Lower lobe of right lung (tissue), 2 donors: ENCODE results near the gene SPOCD1. TPM values are rescaled to one million over a fixed set of nuclear protein-coding genes. Genes with fewer than 3 reads are reported as not detected.

ENCODE experiments used
- ATAC-seq, 2 donors: fragments of 200-7000 bp; cut with Tn5 transposase; one replicate each; pipeline ENCODE4 v1.9.1; 2020 to 2022; ENCODE audit warnings: mild to moderate bottlenecking in 2 of 2, moderate library complexity in 2 of 2
- DNase-seq: peaks from one replicate; pipeline ENCODE4 v3.0.0-alpha.2; 2020
- H3K27ac ChIP-seq: fragments of 200-600 bp; one replicate; pipeline ENCODE4 v1.8.0; 2022
- H3K27me3 ChIP-seq: fragments of 200-600 bp; one replicate; pipeline ENCODE4 v1.8.0; 2022; ENCODE audit warnings: low read depth
- H3K36me3 ChIP-seq: fragments of 200-600 bp; one replicate; pipeline ENCODE4 v1.8.0; 2022; ENCODE audit warnings: mild to moderate bottlenecking
- H3K4me1 ChIP-seq: fragments of 200-600 bp; one replicate; pipeline ENCODE4 v1.8.0; 2022
- H3K4me3 ChIP-seq: fragments of 200-600 bp; one replicate; pipeline ENCODE4 v1.8.0; 2022; ENCODE audit warnings: mild to moderate bottlenecking
- H3K9me3 ChIP-seq: fragments of 200-600 bp; one replicate; pipeline ENCODE4 v1.8.0; 2022
- CTCF ChIP-seq: fragments of 200-600 bp; IDR thresholded peaks from one replicate; pipeline ENCODE4 v1.8.0; 2022; ENCODE audit warnings: antibody characterized with exemption, mild to moderate bottlenecking
- intact Hi-C: fragments of 100-400 bp; cut with DNase I; formaldehyde crosslinking; loops from one replicate; pipeline ENCODE4 v1.11.0; 2022
- total RNA-seq: library from RNA; stranded (reverse); fragmentation: NEBNext Ultra II Directional; extraction: Animal tissue kit (Norgen Biotek cat#: 25700); gene quantifications from one replicate; pipeline ENCODE4 v1.2.1, GENCODE V29; 2021
- donor health status: DM: no; HTN: yes; CAD: no; lungs with severe emphysema.

SPOCD1 gene
- total RNA-seq, 1 donor from 2014 or later: 21.6 TPM

GRCh38 chr1:31796707-31797106, 19.1 kb downstream of the SPOCD1 start:
- H3K27ac ChIP-seq: no peak overlapping the region
- peak; percentile 4 for DNase-seq
- no peaks in the 10 kb centered on the region for H3K36me3 ChIP-seq
- no peaks in the 10 kb centered on the region for H3K4me1 ChIP-seq
- no peak for TF ChIP-seq CTCF
- peaks cover 4% of the 10 kb centered on the region for H3K27me3 ChIP-seq
- H3K4me3 ChIP-seq: no peak overlapping the region
- intact Hi-C loops: no loop called here
- ATAC-seq: no peak
- no peaks in the 10 kb centered on the region for H3K9me3 ChIP-seq

DNA sequence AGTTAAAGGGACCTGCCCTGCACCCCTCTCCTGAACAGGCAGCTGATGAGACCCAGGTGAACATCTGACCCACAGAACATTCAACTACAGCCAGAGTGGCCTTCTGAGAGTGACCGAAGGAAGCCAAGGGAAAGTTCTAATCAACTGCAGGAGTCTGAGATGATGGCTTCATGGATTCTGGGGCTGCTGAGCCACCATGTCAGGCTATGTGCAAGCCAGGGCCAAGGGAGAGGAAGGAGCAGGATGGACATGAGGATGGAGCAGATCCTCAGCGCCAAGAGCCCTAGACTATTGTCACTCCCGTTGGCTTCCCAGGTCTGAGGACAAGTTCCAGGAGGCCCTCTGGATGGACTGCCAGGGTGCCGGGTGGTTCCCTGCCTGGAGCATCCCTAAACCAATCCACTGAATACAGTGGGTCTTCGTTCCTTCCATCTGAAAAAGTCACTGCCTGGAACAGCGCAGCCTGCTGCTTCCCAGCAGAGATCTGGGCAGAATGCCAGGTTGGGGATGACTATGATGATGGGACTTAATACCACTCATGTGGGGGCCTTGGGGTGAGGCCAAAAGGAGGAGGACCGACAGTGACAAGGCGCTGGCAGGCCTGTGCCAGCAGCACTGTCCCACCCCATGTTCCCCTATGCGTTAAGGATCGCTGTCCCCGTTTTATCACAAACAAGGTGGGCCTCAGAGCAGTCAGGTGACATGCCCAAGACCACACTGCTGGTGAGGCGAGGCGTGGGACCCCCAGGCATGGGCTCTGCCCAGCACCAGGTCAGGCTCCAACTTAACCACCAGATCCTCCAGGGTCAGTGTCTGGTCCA, 19.8 kb downstream of the SPOCD1 start:
- Histone ChIP-seq H3K4me3 (no peak overlapping the region), H3K27ac (no peak overlapping the region), H3K36me3 (no peaks in the 10 kb centered on the region), H3K4me1 (no peaks in the 10 kb centered on the region), H3K27me3 (peaks cover 4% of the 10 kb centered on the region), H3K9me3 (no peaks in the 10 kb centered on the region)
- intact Hi-C loops: no loop called here
- TF ChIP-seq CTCF: no peak
- ATAC-seq (no peak), DNase-seq (peak; percentile 33)

DNA sequence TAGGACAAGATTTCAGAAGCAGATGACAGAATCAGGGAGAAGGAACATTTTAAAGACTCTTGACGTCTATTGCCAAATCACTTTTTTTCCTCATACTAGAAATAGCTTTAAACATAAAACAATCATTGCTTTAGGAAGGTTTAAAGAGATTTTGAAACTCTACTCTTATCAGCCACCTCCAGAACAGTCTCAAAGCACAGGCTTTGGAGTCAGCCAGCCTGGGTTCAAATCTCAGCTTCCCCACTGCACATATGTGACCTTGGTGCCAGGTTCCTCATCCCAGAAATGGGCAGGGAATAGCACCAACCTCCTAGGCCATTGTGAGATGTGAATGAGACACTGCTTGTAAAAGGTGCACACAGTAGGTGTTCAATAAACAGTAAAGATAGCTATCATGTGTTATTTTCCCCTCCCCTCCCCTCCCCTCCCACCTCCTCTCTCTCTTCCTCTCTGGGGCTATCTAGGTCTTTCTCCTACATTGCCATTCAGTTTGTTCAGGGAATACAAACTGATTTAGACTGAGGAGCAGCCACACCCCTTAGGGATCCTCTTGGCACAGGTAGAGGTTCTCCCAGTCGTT, 20.6 kb downstream of the SPOCD1 start:
- Histone ChIP-seq H3K27ac (no peak overlapping the region), H3K4me1 (no peaks in the 10 kb centered on the region), H3K36me3 (no peaks in the 10 kb centered on the region), H3K4me3 (no peak overlapping the region), H3K9me3 (no peaks in the 10 kb centered on the region), H3K27me3 (peaks cover 4% of the 10 kb centered on the region)
- TF ChIP-seq CTCF: no peak
- intact Hi-C loops: no loop called here
- DNase-seq: no peak
- ATAC-seq: no peak

GRCh38 chr1:31793586-31794285, 22.1 kb downstream of the SPOCD1 start:
- intact Hi-C loops: no loop called here
- peak; percentile 23 for DNase-seq

More at GRCh38 chr1:31793586-31794285, 22.1 kb downstream of the SPOCD1 start:
- no peak for ATAC-seq
- H3K4me3 ChIP-seq: no peak overlapping the region
- peaks cover 4% of the 10 kb centered on the region for H3K27me3 ChIP-seq
- no peaks in the 10 kb centered on the region for H3K36me3 ChIP-seq
- no peak for TF ChIP-seq CTCF
- no peaks in the 10 kb centered on the region for H3K9me3 ChIP-seq
- no peaks in the 10 kb centered on the region for H3K4me1 ChIP-seq
- no peak overlapping the region for H3K27ac ChIP-seq
